C1 segment of cervical spinal cord (tissue), 14 donors: ENCODE data around the gene LAMB2.

Experiments
- DNase-seq, 14 donors: peaks; one replicate each; lab custom pipeline; 2025; lab: John Stamatoyannopoulos, UW

The LAMB2 gene

GRCh38 chr3:49161808-49162530 is 29.1 kb upstream of the LAMB2 start:
- DNase-seq = no peak

GRCh38 chr3:49161197-49161596 is 28.3 kb upstream of the LAMB2 start:
- DNase-seq = no peak

- no peak for DNase-seq
These were observed 25.9 kb upstream of the LAMB2 start for GRCh38 chr3:49158792-49159191.

GRCh38 chr3:49158103-49158709 is 25.4 kb upstream of the LAMB2 start:
- peak in 1 of 14 donors; percentile 5 for DNase-seq

GRCh38 chr3:49157289-49157688 is 24.4 kb upstream of the LAMB2 start:
- no peak for DNase-seq

GRCh38 chr3:49153349-49153912 is 20.6 kb upstream of the LAMB2 start:
- DNase-seq = no peak

GRCh38 chr3:49151610-49152009 is 18.8 kb upstream of the LAMB2 start:
- no peak for DNase-seq

GRCh38 chr3:49148159-49148558 is 15.3 kb upstream of the LAMB2 start:
- DNase-seq = no peak

GRCh38 chr3:49140080-49140479 is 7.2 kb upstream of the LAMB2 start:
- no peak for DNase-seq

- DNase-seq = no peak
These were observed 2.6 kb upstream of the LAMB2 start for GRCh38 chr3:49135499-49135898.

GRCh38 chr3:49134471-49135265 is 1.8 kb upstream of the LAMB2 start:
- DNase-seq = no peak

- peak in 13 of 14 donors; percentile 22 to 77 (median 58) for DNase-seq
These were observed 539 bp upstream of the LAMB2 start for GRCh38 chr3:49133226-49133951.

- no peak for DNase-seq
These were observed 795 bp downstream of the LAMB2 start for GRCh38 chr3:49132073-49132436.

GRCh38 chr3:49131576-49131975 is 1.3 kb downstream of the LAMB2 start:
- no peak for DNase-seq

GRCh38 chr3:49131040-49131439 is 1.8 kb downstream of the LAMB2 start:
- DNase-seq = no peak

- DNase-seq = peak in 1 of 14 donors; percentile 10
These were observed 7.7 kb downstream of the LAMB2 start for GRCh38 chr3:49124991-49125670.

GRCh38 chr3:49124203-49124602 is 8.6 kb downstream of the LAMB2 start:
- no peak for DNase-seq

- no peak for DNase-seq
These were observed 9.2 kb downstream of the LAMB2 start for GRCh38 chr3:49123687-49124086.

GRCh38 chr3:49122886-49123545 is 9.8 kb downstream of the LAMB2 start:
- DNase-seq = no peak

- DNase-seq = no peak
These were observed 10.4 kb downstream of the LAMB2 start for GRCh38 chr3:49122451-49122850.

GRCh38 chr3:49122022-49122421 is 10.8 kb downstream of the LAMB2 start:
- no peak for DNase-seq
